ENCODE results near the gene MICB. TPM values are rescaled to one million over a fixed set of nuclear protein-coding genes. Genes with fewer than 3 reads are reported as not detected.
"Not testable (repeated sequence)": the region's sequence is repeated elsewhere in the genome, so short reads cannot be mapped to it uniquely, and the experiment has no call there.

The MICB gene
- total and polyA plus RNA-seq, 4 donors: 1.8 to 6.2 (median 4.1) TPM

- H3K4me3 ChIP-seq (ENCODE audit: low read length in 2 of 2): no peak overlapping the region
- H3K27me3 ChIP-seq (ENCODE audit: control insufficient read depth in 1 of 2, insufficient read depth in 2 of 2, low read length in 1 of 2): no peaks in the 10 kb centered on the region
- no peaks in the 10 kb centered on the region for H3K9me3 ChIP-seq (ENCODE audit: control insufficient read depth, low read length)
- H3K4me1 ChIP-seq (ENCODE audit: control insufficient read depth in 1 of 2, insufficient read depth in 2 of 2, low read length in 2 of 2): no peaks in the 10 kb centered on the region
- DNase-seq (no peak), ATAC-seq (ENCODE audit: low FRiP score) (no peak)
- H3K36me3 ChIP-seq (ENCODE audit: control insufficient read depth in 1 of 2, insufficient read depth in 2 of 2, low read length in 1 of 2): no peaks in the 10 kb centered on the region
- intact Hi-C loops (cut with DNase I): loop anchor here in 1 of 2 donors (5.0 kb wide), 1 partner anchor 52 kb away; the partner anchor contains the start of gene DDX39B
- WGBS, 2 donors: 59 to 73% methylated on average over 15 to 16 of the region's 16 CpGs
- no peak overlapping the region for H3K27ac ChIP-seq (ENCODE audit: low read depth in 1 of 2, low read length in 2 of 2)
Measured at GRCh38 chr6:31490115-31490873, 7.7 kb upstream of the MICB start.

GRCh38 chr6:31493550-31493874 lies 4.4 kb upstream of the MICB start:
- WGBS, 2 donors: 0 to 2% methylated on average over 2 of the region's 2 CpGs

GRCh38 chr6:31493875-31494694 lies 3.9 kb upstream of the MICB start:
- whole genome bisulfite sequencing, 2 donors: 0 to 2% methylated on average over 56 to 58 of the region's 58 CpGs
- intact Hi-C loops (cut with DNase I): loop anchor here in 1 of 2 donors (5.0 kb wide), 1 partner anchor 48 kb away; the partner anchor contains the start of gene DDX39B
- Histone ChIP-seq H3K4me1 (ENCODE audit: control insufficient read depth in 1 of 2, insufficient read depth in 2 of 2, low read length in 2 of 2) (peaks cover 0 to 1% of the 10 kb centered on the region in 2 donors), H3K9me3 (ENCODE audit: control insufficient read depth, low read length) (no peaks in the 10 kb centered on the region), H3K27ac (ENCODE audit: low read depth in 1 of 2, low read length in 2 of 2) (peak overlapping the region in 1 of 2 donors; percentile 28), H3K36me3 (ENCODE audit: control insufficient read depth in 1 of 2, insufficient read depth in 2 of 2, low read length in 1 of 2) (no peaks in the 10 kb centered on the region), H3K27me3 (ENCODE audit: control insufficient read depth in 1 of 2, insufficient read depth in 2 of 2, low read length in 1 of 2) (no peaks in the 10 kb centered on the region), H3K4me3 (ENCODE audit: low read length in 2 of 2) (peak overlapping the region; percentile 53 to 57)
- ATAC-seq (ENCODE audit: low FRiP score) (peak; percentile 88), DNase-seq (peak; percentile 90 to 95)

More at GRCh38 chr6:31493550-31493874, 4.4 kb upstream of the MICB start:
- not testable (repeated sequence) for H3K4me3 ChIP-seq (ENCODE audit: low read length in 2 of 2); H3K4me1 ChIP-seq (ENCODE audit: control insufficient read depth in 1 of 2, insufficient read depth in 2 of 2, low read length in 2 of 2); DNase-seq; ATAC-seq (ENCODE audit: low FRiP score); H3K27me3 ChIP-seq (ENCODE audit: control insufficient read depth in 1 of 2, insufficient read depth in 2 of 2, low read length in 1 of 2); H3K9me3 ChIP-seq (ENCODE audit: control insufficient read depth, low read length); H3K36me3 ChIP-seq (ENCODE audit: control insufficient read depth in 1 of 2, insufficient read depth in 2 of 2, low read length in 1 of 2); H3K27ac ChIP-seq (ENCODE audit: low read depth in 1 of 2, low read length in 2 of 2)
- intact Hi-C loops (cut with DNase I): loop anchor here in 1 of 2 donors (5.0 kb wide), 1 partner anchor 49 kb away; the partner anchor contains the start of gene DDX39B

- Histone ChIP-seq H3K4me1 (ENCODE audit: control insufficient read depth in 1 of 2, insufficient read depth in 2 of 2, low read length in 2 of 2) (peaks cover 0 to 1% of the 10 kb centered on the region in 2 donors), H3K9me3 (ENCODE audit: control insufficient read depth, low read length) (no peaks in the 10 kb centered on the region), H3K4me3 (ENCODE audit: low read length in 2 of 2) (no peak overlapping the region), H3K36me3 (ENCODE audit: control insufficient read depth in 1 of 2, insufficient read depth in 2 of 2, low read length in 1 of 2) (no peaks in the 10 kb centered on the region), H3K27ac (ENCODE audit: low read depth in 1 of 2, low read length in 2 of 2) (no peak overlapping the region), H3K27me3 (ENCODE audit: control insufficient read depth in 1 of 2, insufficient read depth in 2 of 2, low read length in 1 of 2) (no peaks in the 10 kb centered on the region)
- WGBS, 2 donors: 26 to 54% methylated on average over 2 of the region's 2 CpGs
- intact Hi-C loops (cut with DNase I): loop anchor here in 1 of 2 donors (5.0 kb wide), 1 partner anchor 102 kb away; no protein-coding TSS in a partner anchor
- DNase-seq: no peak
- no peak for ATAC-seq (ENCODE audit: low FRiP score)
Measured at GRCh38 chr6:31495580-31495979, 2.4 kb upstream of the MICB start.

GRCh38 chr6:31496826-31497225 lies 1.1 kb upstream of the MICB start:
- H3K27ac ChIP-seq (ENCODE audit: low read depth in 1 of 2, low read length in 2 of 2): peak overlapping the region in 1 of 2 donors; percentile 16
- ATAC-seq (ENCODE audit: low FRiP score): not testable (repeated sequence)
- WGBS, 2 donors: 47 to 63% methylated on average over 3 to 4 of the region's 4 CpGs

GRCh38 chr6:31498748-31499147 lies 803 bp downstream of the MICB start:
- Histone ChIP-seq H3K27ac (ENCODE audit: low read depth in 1 of 2, low read length in 2 of 2) (no peak overlapping the region), H3K36me3 (ENCODE audit: control insufficient read depth in 1 of 2, insufficient read depth in 2 of 2, low read length in 1 of 2) (no peaks in the 10 kb centered on the region), H3K9me3 (ENCODE audit: control insufficient read depth, low read length) (no peaks in the 10 kb centered on the region), H3K4me1 (ENCODE audit: control insufficient read depth in 1 of 2, insufficient read depth in 2 of 2, low read length in 2 of 2) (peaks cover 0 to 1% of the 10 kb centered on the region in 2 donors), H3K4me3 (ENCODE audit: low read length in 2 of 2) (no peak overlapping the region), H3K27me3 (ENCODE audit: control insufficient read depth in 1 of 2, insufficient read depth in 2 of 2, low read length in 1 of 2) (no peaks in the 10 kb centered on the region)
- no peak for ATAC-seq (ENCODE audit: low FRiP score)
- intact Hi-C loops (cut with DNase I): loop anchor here in 1 of 2 donors (5.0 kb wide), 1 partner anchor 99 kb away; no protein-coding TSS in a partner anchor
- DNase-seq: no peak
- WGBS, 2 donors: 6 to 13% methylated on average over 21 of the region's 21 CpGs

More at GRCh38 chr6:31496826-31497225, 1.1 kb upstream of the MICB start:
- H3K9me3 ChIP-seq (ENCODE audit: control insufficient read depth, low read length); H3K4me3 ChIP-seq (ENCODE audit: low read length in 2 of 2); H3K4me1 ChIP-seq (ENCODE audit: control insufficient read depth in 1 of 2, insufficient read depth in 2 of 2, low read length in 2 of 2); H3K36me3 ChIP-seq (ENCODE audit: control insufficient read depth in 1 of 2, insufficient read depth in 2 of 2, low read length in 1 of 2); DNase-seq; H3K27me3 ChIP-seq (ENCODE audit: control insufficient read depth in 1 of 2, insufficient read depth in 2 of 2, low read length in 1 of 2): not testable (repeated sequence)
- intact Hi-C loops (cut with DNase I): loop anchor here in 1 of 2 donors (5.0 kb wide), 1 partner anchor 100 kb away; no protein-coding TSS in a partner anchor

GRCh38 chr6:31499648-31500047 lies 1.7 kb downstream of the MICB start:
- not testable (repeated sequence) for H3K4me1 ChIP-seq (ENCODE audit: control insufficient read depth in 1 of 2, insufficient read depth in 2 of 2, low read length in 2 of 2); H3K27ac ChIP-seq (ENCODE audit: low read depth in 1 of 2, low read length in 2 of 2); H3K36me3 ChIP-seq (ENCODE audit: control insufficient read depth in 1 of 2, insufficient read depth in 2 of 2, low read length in 1 of 2); H3K9me3 ChIP-seq (ENCODE audit: control insufficient read depth, low read length); ATAC-seq (ENCODE audit: low FRiP score); H3K27me3 ChIP-seq (ENCODE audit: control insufficient read depth in 1 of 2, insufficient read depth in 2 of 2, low read length in 1 of 2); DNase-seq; H3K4me3 ChIP-seq (ENCODE audit: low read length in 2 of 2)
- 100% methylated on average over 1 of the region's 2 CpGs; no CpG with 5 or more reads in 1 of the 2 donors for whole genome bisulfite sequencing, 2 donors
- intact Hi-C loops (cut with DNase I): loop anchor here in 1 of 2 donors (5.0 kb wide), 1 partner anchor 98 kb away; no protein-coding TSS in a partner anchor

GRCh38 chr6:31502586-31502985 lies 4.6 kb downstream of the MICB start:
- peaks cover 0 to 1% of the 10 kb centered on the region in 2 donors for H3K4me1 ChIP-seq (ENCODE audit: control insufficient read depth in 1 of 2, insufficient read depth in 2 of 2, low read length in 2 of 2)
- DNase-seq (no peak), ATAC-seq (ENCODE audit: low FRiP score) (no peak)
- no peaks in the 10 kb centered on the region for H3K9me3 ChIP-seq (ENCODE audit: control insufficient read depth, low read length)
- no peaks in the 10 kb centered on the region for H3K27me3 ChIP-seq (ENCODE audit: control insufficient read depth in 1 of 2, insufficient read depth in 2 of 2, low read length in 1 of 2)
- H3K36me3 ChIP-seq (ENCODE audit: control insufficient read depth in 1 of 2, insufficient read depth in 2 of 2, low read length in 1 of 2): peaks cover 0 to 7% of the 10 kb centered on the region in 2 donors
- no peak overlapping the region for H3K27ac ChIP-seq (ENCODE audit: low read depth in 1 of 2, low read length in 2 of 2)
- no peak overlapping the region for H3K4me3 ChIP-seq (ENCODE audit: low read length in 2 of 2)
- intact Hi-C loops (cut with DNase I): no loop called here
